ENCODE data around the gene ACE2. TPM values are rescaled to one million over a fixed set of nuclear protein-coding genes. Genes with fewer than 3 reads are reported as not detected.

Gene ACE2
- total and polyA plus RNA-seq, 3 donors from 2014 or later: 78.9 to 119 (median 116) TPM

DNA sequence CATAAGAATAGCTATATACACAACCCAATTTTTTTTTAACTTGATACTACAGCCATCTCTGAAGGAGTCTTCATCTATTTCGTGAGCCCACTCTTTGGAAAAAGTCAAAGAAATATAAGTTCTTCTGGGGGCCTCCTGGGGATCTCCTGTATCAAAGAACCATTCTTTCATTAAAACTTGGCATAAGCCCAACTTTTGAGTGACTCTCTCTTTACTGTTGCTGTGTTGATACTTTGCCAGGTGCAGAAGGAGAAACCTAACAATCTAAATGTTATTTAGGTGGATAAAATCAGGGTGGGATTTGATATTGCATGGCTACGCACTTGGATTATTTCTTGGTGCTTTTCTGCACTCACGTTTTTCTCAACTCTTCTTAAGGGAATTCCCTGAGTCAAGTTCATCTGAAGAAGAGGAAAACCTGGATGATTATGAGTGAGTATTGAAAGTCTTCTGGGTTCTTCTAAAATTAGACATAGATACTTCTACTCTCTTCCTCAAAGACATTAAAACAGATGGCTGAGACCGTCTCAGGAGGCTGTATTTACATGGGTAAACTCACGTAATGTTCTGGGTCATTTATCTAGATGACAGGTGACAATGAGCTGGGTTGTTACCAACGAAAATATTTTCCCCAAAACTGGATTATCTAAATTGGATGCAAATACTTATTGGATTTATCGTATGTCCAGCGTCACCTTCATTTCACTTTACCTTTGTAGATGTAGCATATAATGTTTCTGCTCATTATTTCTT, 74.9 kb downstream of the ACE2 start:
- Histone ChIP-seq H3K4me3 (no peak overlapping the region), H3K27ac (no peak overlapping the region), H3K4me1 (no peaks in the 10 kb centered on the region), H3K27me3 (no peaks in the 10 kb centered on the region), H3K9me3 (no peaks in the 10 kb centered on the region), H3K36me3 (ENCODE audit: low read depth, missing control alignments) (no peaks in the 10 kb centered on the region)
- TF ChIP-seq, protein P1, sequence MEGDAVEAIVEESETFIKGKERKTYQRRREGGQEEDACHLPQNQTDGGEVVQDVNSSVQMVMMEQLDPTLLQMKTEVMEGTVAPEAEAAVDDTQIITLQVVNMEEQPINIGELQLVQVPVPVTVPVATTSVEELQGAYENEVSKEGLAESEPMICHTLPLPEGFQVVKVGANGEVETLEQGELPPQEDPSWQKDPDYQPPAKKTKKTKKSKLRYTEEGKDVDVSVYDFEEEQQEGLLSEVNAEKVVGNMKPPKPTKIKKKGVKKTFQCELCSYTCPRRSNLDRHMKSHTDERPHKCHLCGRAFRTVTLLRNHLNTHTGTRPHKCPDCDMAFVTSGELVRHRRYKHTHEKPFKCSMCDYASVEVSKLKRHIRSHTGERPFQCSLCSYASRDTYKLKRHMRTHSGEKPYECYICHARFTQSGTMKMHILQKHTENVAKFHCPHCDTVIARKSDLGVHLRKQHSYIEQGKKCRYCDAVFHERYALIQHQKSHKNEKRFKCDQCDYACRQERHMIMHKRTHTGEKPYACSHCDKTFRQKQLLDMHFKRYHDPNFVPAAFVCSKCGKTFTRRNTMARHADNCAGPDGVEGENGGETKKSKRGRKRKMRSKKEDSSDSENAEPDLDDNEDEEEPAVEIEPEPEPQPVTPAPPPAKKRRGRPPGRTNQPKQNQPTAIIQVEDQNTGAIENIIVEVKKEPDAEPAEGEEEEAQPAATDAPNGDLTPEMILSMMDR (IDR thresholded peaks at IDR 0.05): no peak
- no peak for TF ChIP-seq POLR2A (IDR thresholded peaks at IDR 0.05)
- WGBS, 2 donors: 77 to 78% methylated on average over 8 of the region's 8 CpGs
- intact Hi-C loops (cut with DNase I; ENCODE audit: low total_unique reads): no loop called here
- no peak for DNase-seq

DNA sequence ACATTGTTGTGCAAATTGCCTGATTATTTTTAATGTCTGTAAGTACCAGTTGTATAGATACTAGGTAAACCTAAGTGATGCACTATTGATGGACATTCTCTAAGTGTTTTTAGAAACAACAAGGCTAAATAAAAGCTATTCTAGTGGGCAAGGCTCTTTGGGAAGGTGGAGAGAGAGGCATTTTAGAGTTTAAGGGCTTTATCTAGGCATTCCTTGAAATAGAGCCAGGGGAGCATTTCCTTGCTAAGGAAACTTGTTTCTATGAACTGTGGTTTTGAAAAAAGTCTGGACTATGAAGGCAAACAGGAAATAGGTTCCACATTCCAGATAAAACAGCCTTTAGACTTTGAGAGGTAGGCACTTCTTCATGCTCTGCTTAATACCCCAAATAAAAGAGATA, 76.3 kb downstream of the ACE2 start:
- no peaks in the 10 kb centered on the region for H3K27me3 ChIP-seq
- no peaks in the 10 kb centered on the region for H3K9me3 ChIP-seq
- H3K4me1 ChIP-seq: no peaks in the 10 kb centered on the region
- no peaks in the 10 kb centered on the region for H3K36me3 ChIP-seq (ENCODE audit: low read depth, missing control alignments)
- no peak overlapping the region for H3K4me3 ChIP-seq
- DNase-seq: no peak
- no peak for TF ChIP-seq POLR2A (IDR thresholded peaks at IDR 0.05)
- TF ChIP-seq, protein P1 (IDR thresholded peaks at IDR 0.05): no peak
- H3K27ac ChIP-seq: no peak overlapping the region
- intact Hi-C loops (cut with DNase I; ENCODE audit: low total_unique reads): no loop called here

DNA sequence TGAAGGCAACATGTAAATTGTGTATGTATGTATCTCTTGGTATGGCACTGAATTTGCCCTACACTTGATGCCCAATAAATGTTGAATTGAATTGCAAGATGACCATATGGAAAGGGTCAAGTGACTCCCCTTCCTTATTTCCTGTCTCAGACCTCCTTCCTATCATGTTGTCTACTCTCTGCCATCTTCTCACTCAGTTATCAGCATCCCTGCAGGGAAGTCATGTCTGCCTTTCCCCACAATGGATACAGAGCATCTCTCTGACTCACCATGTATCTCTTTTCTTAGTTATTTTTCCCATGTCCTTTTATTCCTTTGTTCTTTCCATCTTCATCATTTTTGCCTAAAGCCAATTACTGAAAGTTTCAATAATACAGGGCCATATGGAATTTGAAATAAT, 77.7 kb downstream of the ACE2 start:
- no peak overlapping the region for H3K27ac ChIP-seq
- H3K4me1 ChIP-seq: no peaks in the 10 kb centered on the region
- intact Hi-C loops (cut with DNase I; ENCODE audit: low total_unique reads): no loop called here
- H3K4me3 ChIP-seq: no peak overlapping the region
- H3K36me3 ChIP-seq (ENCODE audit: low read depth, missing control alignments): no peaks in the 10 kb centered on the region
- H3K9me3 ChIP-seq: no peaks in the 10 kb centered on the region
- TF ChIP-seq, protein P1 (IDR thresholded peaks at IDR 0.05): no peak
- no peak for TF ChIP-seq POLR2A (IDR thresholded peaks at IDR 0.05)
- DNase-seq: no peak
- no peaks in the 10 kb centered on the region for H3K27me3 ChIP-seq

DNA sequence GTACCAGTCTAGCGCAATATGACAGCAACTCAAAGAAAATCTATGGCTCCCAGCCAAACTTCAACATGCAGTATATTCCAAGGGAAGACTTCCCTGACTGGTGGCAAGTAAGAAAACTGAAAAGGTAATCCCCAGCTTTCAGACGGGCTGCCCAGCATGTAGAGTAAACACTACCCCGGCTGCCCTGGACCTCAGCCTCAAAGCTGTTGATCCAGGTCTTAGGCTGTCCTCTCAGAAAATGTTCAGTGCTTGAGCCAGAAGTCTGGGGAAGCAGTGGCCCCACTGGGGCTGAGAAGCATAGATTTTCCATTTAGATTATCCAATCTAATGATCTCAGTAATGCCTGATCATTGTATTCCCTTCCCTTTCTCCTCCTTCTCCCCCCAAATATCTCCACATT, 78.3 kb downstream of the ACE2 start:
- Histone ChIP-seq H3K27me3 (no peaks in the 10 kb centered on the region), H3K36me3 (ENCODE audit: low read depth, missing control alignments) (no peaks in the 10 kb centered on the region), H3K9me3 (no peaks in the 10 kb centered on the region), H3K27ac (no peak overlapping the region), H3K4me1 (no peaks in the 10 kb centered on the region), H3K4me3 (no peak overlapping the region)
- no peak for TF ChIP-seq POLR2A (IDR thresholded peaks at IDR 0.05)
- TF ChIP-seq, protein P1 (IDR thresholded peaks at IDR 0.05): no peak
- 100% methylated on average over 1 to 3 of the region's 3 CpGs for WGBS, 2 donors
- intact Hi-C loops (cut with DNase I; ENCODE audit: low total_unique reads): no loop called here
- DNase-seq: no peak

DNA sequence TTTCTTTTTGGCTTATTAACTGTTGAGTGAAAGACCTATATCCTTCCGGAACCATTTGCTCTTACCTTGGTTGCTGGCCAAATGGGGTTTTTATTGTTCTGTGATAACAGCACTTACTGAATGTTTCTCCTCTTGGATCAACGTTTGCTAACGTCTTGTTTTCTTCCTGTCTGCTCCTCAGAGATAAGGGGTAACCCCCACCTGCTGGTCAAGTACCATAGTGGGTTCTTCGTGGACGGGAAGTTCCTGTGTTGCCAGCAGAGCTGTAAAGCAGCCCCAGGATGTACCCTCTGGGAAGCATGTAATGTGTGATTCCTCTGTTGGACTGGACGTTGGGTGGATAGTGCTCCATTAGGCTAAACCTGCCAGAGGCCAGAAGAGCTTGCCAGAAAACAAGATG, 84.8 kb downstream of the ACE2 start:
- H3K4me1 ChIP-seq: no peaks in the 10 kb centered on the region
- no peaks in the 10 kb centered on the region for H3K9me3 ChIP-seq
- H3K27ac ChIP-seq: no peak overlapping the region
- WGBS, 2 donors: 16 to 29% methylated on average over 5 to 6 of the region's 6 CpGs
- no peaks in the 10 kb centered on the region for H3K36me3 ChIP-seq (ENCODE audit: low read depth, missing control alignments)
- H3K27me3 ChIP-seq: no peaks in the 10 kb centered on the region
- intact Hi-C loops (cut with DNase I; ENCODE audit: low total_unique reads): no loop called here
- DNase-seq: no peak
- TF ChIP-seq, protein P1 (IDR thresholded peaks at IDR 0.05): no peak
- TF ChIP-seq POLR2A (IDR thresholded peaks at IDR 0.05): no peak
- H3K4me3 ChIP-seq: no peak overlapping the region
